HUES64 (cell line): ENCODE data around the gene TMA7B. TPM values are rescaled to one million over a fixed set of nuclear protein-coding genes. Genes with fewer than 3 reads are reported as not detected.

Source experiments
- H3K27ac ChIP-seq: 2 replicates; pipeline ENCODE4 v1.7.0; 2013; ENCODE audit warnings: low read depth, low read length, inconsistent platforms
- H3K27me3 ChIP-seq: 2 replicates; pipeline ENCODE4 v1.6.1; 2013; ENCODE audit warnings: mild to moderate bottlenecking, low read length; ENCODE audit not compliant: insufficient read depth
- H3K36me3 ChIP-seq: 2 replicates; pipeline ENCODE4 v1.6.1; 2013; ENCODE audit warnings: mild to moderate bottlenecking, low read length; ENCODE audit not compliant: insufficient read depth
- H3K4me1 ChIP-seq: 2 replicates; pipeline ENCODE4 v1.6.1; 2013; ENCODE audit warnings: mild to moderate bottlenecking, low read length, moderate library complexity; ENCODE audit not compliant: insufficient read depth
- H3K4me3 ChIP-seq: 2 replicates; pipeline ENCODE4 v1.5.1; 2013; ENCODE audit warnings: mild to moderate bottlenecking, low read length, moderate library complexity
- H3K9ac ChIP-seq: 2 replicates; pipeline ENCODE4 v1.6.1; 2013; ENCODE audit warnings: mild to moderate bottlenecking, low read depth, low read length
- H3K9me3 ChIP-seq: 2 replicates; pipeline ENCODE4 v1.6.1; 2013; ENCODE audit warnings: low read depth, low read length; ENCODE audit not compliant: insufficient read depth
- WGBS: fragments of 150-250, 120-280 bp; methylation state at CpG from one replicate; pipeline ENCODE4 v1.1.7; 2013; ENCODE audit warnings: missing lambda C conversion rate; 5-methylcytosine and 5-hydroxymethylcytosine counted together
- polyA plus RNA-seq, 2 experiments: library from polyadenylated mRNA; stranded (reverse); fragments of 50-300 nt; gene quantifications; one replicate each; pipeline ENCODE4 v1.2.3, GENCODE V29; 2013

Gene TMA7B
- polyA plus RNA-seq (2013, experiment 1 of 2) = not detected
- polyA plus RNA-seq (2013, experiment 2 of 2) = not detected

DNA sequence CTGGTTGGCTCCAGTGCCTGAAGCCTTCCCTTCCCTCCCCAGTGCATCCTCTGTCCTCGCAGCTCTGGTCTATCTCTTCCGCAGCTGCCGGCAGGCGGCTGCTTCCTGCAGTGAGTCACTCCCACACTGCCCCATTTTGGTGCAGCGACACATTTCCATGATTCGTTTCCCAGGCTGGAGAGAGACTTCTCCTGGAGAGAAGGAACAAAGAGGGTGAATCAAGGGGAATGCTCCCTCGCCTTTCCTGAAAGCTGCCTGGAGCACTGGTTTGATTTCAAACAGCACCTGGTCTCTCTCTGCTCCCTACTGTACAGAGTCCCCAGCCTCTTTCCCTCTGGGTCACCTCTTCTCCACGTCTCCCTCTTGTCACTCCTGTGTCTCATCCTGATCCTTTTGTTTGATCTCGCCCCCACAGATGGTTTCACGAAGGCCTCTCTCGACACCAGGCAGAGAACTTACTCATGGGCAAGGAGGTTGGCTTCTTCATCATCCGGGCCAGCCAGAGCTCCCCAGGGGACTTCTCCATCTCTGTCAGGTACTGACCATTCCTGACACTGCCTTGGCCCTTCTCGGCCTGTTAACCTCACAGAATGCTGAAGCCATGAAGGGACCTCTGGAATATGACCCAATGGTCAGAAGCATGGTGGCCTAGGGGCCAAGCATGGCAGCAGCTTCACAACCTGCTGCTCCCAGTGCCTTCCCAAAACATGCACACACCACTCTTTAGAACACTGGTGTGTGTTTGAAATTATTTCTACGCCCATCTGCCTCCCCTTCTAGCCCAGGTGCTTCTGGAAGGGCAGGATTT is at the start of gene TMA7B:
Gene TMA7B, plus strand, starts transcription at position 758 of the 808 bp plus-strand sequence. CDS start 3,978 bp downstream, outside the sequence.
- Histone ChIP-seq H3K27ac (no peak within 1 kb of the TSS), H3K9me3 (no peaks in the 10 kb centered on the region), H3K4me3 (no peak within 1 kb of the TSS), H3K36me3 (no peaks in the 10 kb centered on the region), H3K9ac (no peak within 1 kb of the TSS), H3K27me3 (no peaks in the 10 kb centered on the region), H3K4me1 (peaks cover 14% of the 10 kb centered on the region)
- 44% methylated on average over 13 of the region's 14 CpGs for whole genome bisulfite sequencing

DNA sequence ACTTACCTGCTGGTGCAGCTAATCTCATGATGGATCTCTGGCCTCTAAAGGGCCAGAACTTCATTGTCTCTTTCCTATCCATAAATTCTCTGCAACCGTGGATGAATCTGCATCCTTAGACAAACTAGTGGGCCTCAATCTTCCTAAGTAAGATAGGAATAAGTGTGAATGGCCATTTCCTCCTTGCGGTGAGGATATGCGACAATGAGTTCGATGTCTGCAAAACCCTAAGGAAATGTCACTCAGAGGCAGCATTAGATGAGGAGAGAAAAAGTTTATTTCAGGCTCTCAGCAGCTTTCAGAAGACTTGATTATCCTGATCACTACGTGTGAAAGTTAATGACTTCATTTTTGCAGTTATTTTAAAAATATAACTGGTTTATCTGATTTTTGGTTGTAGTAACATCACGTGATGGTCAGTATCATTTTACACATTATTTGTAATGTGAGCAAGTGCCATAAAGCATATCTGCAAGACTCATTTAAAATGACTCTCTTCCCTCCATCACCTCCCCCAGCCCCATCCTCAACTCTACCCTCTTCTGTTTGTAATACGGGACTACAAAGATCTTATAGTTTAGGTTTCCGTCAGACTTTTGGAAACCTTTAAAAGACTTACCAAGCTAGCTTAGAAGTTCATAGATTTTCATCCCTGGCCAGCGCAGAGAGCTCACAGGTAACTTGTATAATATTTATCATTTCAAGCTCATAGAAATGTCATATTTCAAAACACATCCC is 49.2 kb upstream of the TMA7B start:
- H3K4me3 ChIP-seq = no peak overlapping the region
- peaks cover 17% of the 10 kb centered on the region for H3K4me1 ChIP-seq
- H3K27ac ChIP-seq = no peak overlapping the region
- H3K36me3 ChIP-seq = no peaks in the 10 kb centered on the region
- no peak overlapping the region for H3K9ac ChIP-seq
- WGBS = 92% methylated on average over 9 of the region's 9 CpGs
- no peaks in the 10 kb centered on the region for H3K27me3 ChIP-seq
- no peaks in the 10 kb centered on the region for H3K9me3 ChIP-seq

DNA sequence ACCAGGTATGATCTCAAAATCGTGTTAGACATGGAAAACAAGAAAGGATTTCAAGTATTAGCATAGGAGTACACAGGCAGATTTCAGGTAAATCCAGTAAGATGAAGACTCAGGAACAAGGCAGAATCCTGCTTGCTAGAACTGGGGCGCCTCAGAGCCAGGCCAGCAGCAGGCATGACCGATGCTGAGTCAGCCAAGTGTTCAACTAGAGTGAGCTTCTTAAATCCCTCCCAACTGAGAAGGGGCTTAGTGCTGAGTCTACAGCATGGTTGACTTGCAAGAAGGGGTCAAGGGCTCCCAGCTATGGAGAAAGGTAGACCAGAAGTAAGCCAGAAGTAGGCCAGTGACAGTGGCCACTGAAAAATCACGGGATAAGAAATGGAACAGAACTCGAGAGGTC is 46.9 kb upstream of the TMA7B start:
- Histone ChIP-seq H3K9ac (no peak overlapping the region), H3K4me1 (peaks cover 10% of the 10 kb centered on the region; the same call in 1 of the 2 replicates), H3K9me3 (no peaks in the 10 kb centered on the region), H3K27me3 (no peaks in the 10 kb centered on the region), H3K27ac (no peak overlapping the region), H3K4me3 (no peak overlapping the region), H3K36me3 (no peaks in the 10 kb centered on the region)
- 92% methylated on average over 5 of the region's 5 CpGs for WGBS

DNA sequence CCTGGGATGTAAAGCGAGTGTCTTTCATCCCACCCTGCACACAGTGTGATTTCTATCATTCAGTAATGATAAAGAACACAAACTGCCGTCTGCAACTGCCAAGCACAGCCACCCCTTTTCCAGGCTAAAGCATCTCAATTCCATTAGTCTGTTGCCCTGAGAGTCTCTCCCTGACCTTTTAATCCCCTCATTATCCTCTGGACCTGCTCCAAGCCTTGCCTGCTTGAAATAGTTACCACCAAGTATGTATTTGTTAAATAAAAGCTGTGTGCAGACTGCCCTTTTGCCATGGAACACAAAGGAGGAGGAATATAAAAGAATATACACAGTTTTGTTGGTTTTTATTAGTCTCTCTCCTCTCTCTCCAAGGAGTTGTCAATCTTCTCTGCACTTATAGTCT is 46.3 kb upstream of the TMA7B start:
- Histone ChIP-seq H3K27ac (no peak overlapping the region), H3K27me3 (no peaks in the 10 kb centered on the region), H3K9ac (no peak overlapping the region), H3K4me1 (peaks cover 10% of the 10 kb centered on the region; the same call in 1 of the 2 replicates), H3K4me3 (no peak overlapping the region), H3K36me3 (no peaks in the 10 kb centered on the region), H3K9me3 (no peaks in the 10 kb centered on the region)
- WGBS = 88% methylated on average over 2 of the region's 2 CpGs

DNA sequence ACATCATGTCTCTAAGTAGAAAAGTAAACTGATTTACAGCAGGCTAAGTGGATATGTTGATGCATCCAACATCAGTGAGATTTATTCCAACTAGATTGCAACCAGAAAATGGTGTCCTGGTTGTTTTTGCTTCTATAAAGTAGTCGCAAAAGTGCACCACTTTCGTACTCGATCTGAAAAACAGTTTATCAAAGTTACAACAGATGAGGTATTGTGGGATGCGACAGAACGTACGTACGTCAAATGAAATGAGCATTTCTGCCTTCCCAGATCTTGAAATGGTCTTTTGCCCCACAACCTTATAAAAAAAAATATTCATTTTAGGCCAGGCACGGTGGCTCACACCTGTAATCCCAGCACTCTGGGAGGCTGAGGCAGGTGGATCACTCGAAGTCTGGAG is 45.6 kb upstream of the TMA7B start:
- no peaks in the 10 kb centered on the region for H3K27me3 ChIP-seq
- no peak overlapping the region for H3K27ac ChIP-seq
- H3K4me1 ChIP-seq = peaks cover 10% of the 10 kb centered on the region; the same call in 1 of the 2 replicates
- no peak overlapping the region for H3K4me3 ChIP-seq
- H3K9me3 ChIP-seq = no peaks in the 10 kb centered on the region
- H3K9ac ChIP-seq = no peak overlapping the region
- WGBS = 98% methylated on average over 9 of the region's 9 CpGs
- H3K36me3 ChIP-seq = no peaks in the 10 kb centered on the region

DNA sequence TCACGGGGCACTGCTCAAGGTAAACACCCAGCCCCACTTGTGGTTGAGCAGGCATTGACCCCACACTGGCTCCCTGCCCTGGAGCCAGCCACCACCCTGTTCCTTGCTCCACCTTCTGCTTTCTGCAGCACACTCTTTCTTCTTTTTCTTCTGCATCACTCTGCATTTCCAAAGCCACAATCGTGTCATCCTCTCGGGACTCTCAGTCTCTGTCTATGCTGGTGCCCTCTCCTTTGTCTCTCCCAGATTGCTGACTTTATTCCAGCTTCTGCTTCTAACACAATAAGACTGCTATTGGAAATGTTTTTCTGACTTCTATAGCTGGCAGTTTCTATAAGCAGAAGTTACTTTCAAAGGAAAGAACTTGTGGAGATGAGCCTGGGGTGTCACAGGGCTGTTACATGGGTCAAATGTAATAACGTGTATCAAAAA is 44.9 kb upstream of the TMA7B start:
- no peaks in the 10 kb centered on the region for H3K9me3 ChIP-seq
- 40% methylated on average over 3 of the region's 4 CpGs for WGBS
- H3K4me1 ChIP-seq = peaks cover 10% of the 10 kb centered on the region; the same call in 1 of the 2 replicates
- no peaks in the 10 kb centered on the region for H3K36me3 ChIP-seq
- no peak overlapping the region for H3K9ac ChIP-seq
- H3K27ac ChIP-seq = no peak overlapping the region
- H3K27me3 ChIP-seq = no peaks in the 10 kb centered on the region
- no peak overlapping the region for H3K4me3 ChIP-seq

DNA sequence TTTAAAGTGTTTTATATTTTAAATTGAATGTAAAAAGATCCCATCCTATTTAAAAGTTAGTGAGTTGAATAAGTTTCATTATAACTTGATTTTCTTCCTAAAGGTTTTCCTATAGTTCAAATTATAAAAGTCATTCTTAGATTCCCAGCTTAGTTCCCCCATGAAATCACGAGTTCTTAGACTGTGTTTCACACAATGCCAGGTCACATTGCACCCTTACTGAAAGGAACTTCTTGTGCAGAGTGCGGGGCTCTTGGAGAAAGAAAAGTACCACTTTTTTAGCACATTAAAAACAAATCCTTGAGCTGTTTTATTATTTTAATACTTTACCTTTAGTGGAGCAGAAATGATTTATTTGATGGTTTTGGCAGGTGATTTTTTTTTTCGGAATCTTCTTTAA is 43.7 kb upstream of the TMA7B start:
- no peak overlapping the region for H3K9ac ChIP-seq
- H3K27ac ChIP-seq = no peak overlapping the region
- WGBS = 91% methylated on average over 2 of the region's 3 CpGs
- peaks cover 10% of the 10 kb centered on the region; the same call in 1 of the 2 replicates for H3K4me1 ChIP-seq
- H3K9me3 ChIP-seq = no peaks in the 10 kb centered on the region
- H3K27me3 ChIP-seq = no peaks in the 10 kb centered on the region
- H3K36me3 ChIP-seq = no peaks in the 10 kb centered on the region
- H3K4me3 ChIP-seq = no peak overlapping the region

DNA sequence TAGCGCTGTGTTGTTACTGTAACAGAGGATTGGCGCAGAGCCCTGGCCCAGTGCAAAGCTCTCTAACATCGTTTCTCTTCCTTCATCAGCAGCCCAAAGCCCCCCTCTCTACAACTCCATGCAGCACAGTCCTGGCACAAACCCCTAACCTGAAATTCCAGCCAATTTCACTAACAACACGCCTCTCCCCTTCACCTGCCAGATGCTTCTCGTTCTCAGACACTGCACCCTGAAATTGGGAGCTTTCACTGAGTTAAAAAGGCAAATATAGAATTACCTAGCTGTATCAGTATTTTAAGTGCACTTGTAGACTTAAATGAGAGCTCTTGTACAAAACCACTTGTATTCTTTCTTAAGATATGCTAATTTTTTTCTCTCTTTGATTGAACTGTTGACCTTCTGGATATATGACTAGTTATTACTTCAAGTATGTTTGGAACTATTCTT is 43.0 kb upstream of the TMA7B start:
- peaks cover 10% of the 10 kb centered on the region; the same call in 1 of the 2 replicates for H3K4me1 ChIP-seq
- no peak overlapping the region for H3K9ac ChIP-seq

DNA sequence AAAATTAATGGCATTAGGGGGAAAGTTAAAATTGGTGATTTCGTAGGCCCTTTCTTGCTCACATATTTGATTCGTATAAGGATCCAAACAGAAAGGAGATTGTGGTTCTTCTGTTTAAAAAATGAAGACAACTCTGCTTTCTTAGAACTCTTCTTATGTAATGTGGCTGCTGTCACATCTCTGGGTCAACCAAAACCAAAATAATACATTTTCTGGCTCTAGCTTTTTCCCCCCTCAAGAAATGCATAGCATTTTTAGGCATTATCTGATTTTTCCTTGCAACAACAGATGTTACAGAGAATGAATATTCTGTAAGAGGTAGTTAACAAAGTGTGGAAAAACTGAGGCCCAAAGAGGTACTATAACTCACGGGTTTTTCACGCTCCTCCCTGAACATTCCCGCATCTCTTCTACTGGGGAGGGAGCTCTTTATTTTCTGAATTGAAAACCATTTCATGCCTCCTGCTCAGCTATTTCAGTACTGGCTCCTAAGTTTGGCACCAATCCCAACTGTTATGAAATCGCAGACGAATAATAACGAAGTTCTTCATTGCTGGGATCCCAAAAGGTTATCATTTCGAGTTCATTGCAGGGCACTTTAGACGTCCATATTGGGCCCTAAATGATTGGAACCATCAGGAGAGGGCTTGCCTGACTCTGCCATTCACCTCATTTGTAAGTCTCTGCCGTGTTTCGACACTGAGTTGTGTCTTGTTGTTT is 42.3 kb upstream of the TMA7B start:
- peaks cover 10% of the 10 kb centered on the region; the same call in 1 of the 2 replicates for H3K4me1 ChIP-seq
- WGBS = 81% methylated on average over 10 of the region's 12 CpGs

More for the DNA sequence above, 43.0 kb upstream of the TMA7B start:
- 92% methylated on average over 5 of the region's 5 CpGs for WGBS
- no peaks in the 10 kb centered on the region for H3K36me3 ChIP-seq
- no peaks in the 10 kb centered on the region for H3K9me3 ChIP-seq
- H3K27ac ChIP-seq = no peak overlapping the region
- no peaks in the 10 kb centered on the region for H3K27me3 ChIP-seq
- no peak overlapping the region for H3K4me3 ChIP-seq

DNA sequence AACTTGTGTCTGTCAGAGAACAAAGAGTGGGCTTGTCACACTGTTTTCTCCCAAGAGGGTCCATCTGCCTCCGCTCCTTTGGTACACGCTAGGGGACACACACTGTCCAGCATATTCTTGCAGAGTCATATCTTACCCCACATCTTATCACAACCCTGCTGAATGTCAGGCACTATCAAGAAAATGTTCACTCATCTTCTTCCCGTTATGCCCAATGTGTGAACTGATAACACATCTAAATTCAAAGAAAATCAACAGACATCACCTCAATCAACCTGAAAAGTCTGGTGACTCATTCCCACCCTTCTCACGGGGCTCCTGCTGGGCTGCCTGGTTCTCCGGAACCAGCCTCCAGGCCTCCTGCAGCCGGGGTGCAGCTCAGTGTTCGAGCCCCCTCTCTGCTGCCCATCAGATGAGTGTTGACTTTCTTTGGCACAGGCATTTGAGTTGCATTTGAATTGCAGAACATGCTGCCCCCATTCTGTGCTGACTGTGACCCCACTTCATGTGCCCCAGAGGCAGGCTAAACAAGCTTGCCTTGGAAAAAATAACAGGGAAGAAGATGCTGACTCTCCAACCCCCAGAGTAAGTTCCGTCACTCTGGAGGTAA is 40.0 kb upstream of the TMA7B start:
- no peak overlapping the region for H3K27ac ChIP-seq
- no peaks in the 10 kb centered on the region for H3K27me3 ChIP-seq
- H3K36me3 ChIP-seq = no peaks in the 10 kb centered on the region
- H3K9ac ChIP-seq = no peak overlapping the region
- 89% methylated on average over 8 of the region's 8 CpGs for WGBS
- no peaks in the 10 kb centered on the region for H3K9me3 ChIP-seq
- no peak overlapping the region for H3K4me3 ChIP-seq
- peaks cover 6% of the 10 kb centered on the region; the same call in 1 of the 2 replicates for H3K4me1 ChIP-seq

More for the DNA sequence above, 42.3 kb upstream of the TMA7B start:
- Histone ChIP-seq H3K4me3 (no peak overlapping the region), H3K36me3 (no peaks in the 10 kb centered on the region), H3K27me3 (no peaks in the 10 kb centered on the region), H3K9me3 (no peaks in the 10 kb centered on the region), H3K9ac (no peak overlapping the region), H3K27ac (no peak overlapping the region)
